IPS-18c (cell line): Measurements from ENCODE around the gene PCDHA8.
"Not testable (repeated sequence)": the region's sequence is repeated elsewhere in the genome, so short reads cannot be mapped to it uniquely, and the experiment has no call there.

Source experiments
- H3K4me3 ChIP-seq: 2 replicates; pipeline ENCODE4 v1.7.0; 2013; ENCODE audit warnings: low read depth, mild to moderate bottlenecking, low read length, moderate library complexity; ENCODE audit not compliant: insufficient read depth
- H3K9me3 ChIP-seq: one replicate; pipeline ENCODE4 v1.6.1; 2013; ENCODE audit warnings: mild to moderate bottlenecking, low read length, moderate library complexity; ENCODE audit not compliant: control insufficient read depth, insufficient read depth

PCDHA8 gene

GRCh38 chr5:140857177-140857986 is 16.4 kb downstream of the PCDHA8 start:
- Histone ChIP-seq H3K4me3 (no peak overlapping the region), H3K9me3 (peaks cover 3% of the 10 kb centered on the region)

- Histone ChIP-seq H3K9me3 (peaks cover 3% of the 10 kb centered on the region), H3K4me3 (no peak overlapping the region)
These were observed 16.9 kb downstream of the PCDHA8 start for GRCh38 chr5:140857987-140858240.

DNA sequence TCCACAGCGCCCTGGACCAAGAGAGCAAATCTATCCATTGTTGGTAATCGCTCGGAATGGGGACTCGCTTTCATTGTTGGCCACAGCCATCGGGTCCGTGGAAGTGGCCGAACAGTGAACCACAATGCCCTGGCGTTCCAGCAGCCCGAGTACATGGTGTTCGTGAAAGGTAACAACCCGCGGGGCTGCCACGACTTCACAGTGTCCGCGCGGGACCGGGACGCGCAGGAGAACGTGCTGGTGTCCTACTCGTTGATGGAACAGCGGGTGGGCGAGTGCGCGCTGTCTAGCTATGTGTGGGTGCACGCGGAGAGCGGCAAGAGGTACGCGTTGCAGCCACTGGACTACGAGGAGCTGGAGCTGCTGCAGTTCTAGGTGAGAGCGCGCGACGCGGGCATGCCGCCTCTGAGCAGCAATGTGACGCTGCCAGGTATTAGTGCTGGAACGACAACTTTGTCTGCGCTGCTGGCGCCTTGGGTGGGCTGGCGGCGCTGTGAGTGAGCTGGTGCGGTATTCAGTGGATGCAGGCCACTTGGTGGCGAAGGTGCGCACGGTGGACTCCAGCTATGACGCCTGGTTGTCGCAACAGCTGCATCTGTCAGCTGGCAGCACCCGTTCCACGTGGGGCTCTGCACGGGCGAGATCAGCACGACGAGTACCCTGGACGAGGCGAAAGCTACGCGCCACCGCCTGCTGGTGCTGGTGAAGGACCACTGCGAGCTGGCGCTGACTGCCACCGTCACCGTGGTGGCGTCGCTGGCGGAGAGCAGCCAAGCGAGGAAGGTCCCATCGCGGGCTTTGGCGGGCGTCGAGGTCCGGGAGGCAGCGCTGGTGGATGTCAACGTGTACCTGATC is 21.7 kb downstream of the PCDHA8 start:
- Histone ChIP-seq H3K4me3 (no peak overlapping the region; the same call in 1 of the 2 replicates), H3K9me3 (peaks cover 3% of the 10 kb centered on the region)

- Histone ChIP-seq H3K4me3 (peak within 1 kb of the TSS; percentile 45), H3K9me3 (no peaks in the 10 kb centered on the region)
These were observed 28.0 kb downstream of the PCDHA8 start, which contains the start of gene PCDHA11 for GRCh38 chr5:140868721-140869554. TSS of gene PCDHA11 (plus strand) at chr5:140868957. CDS start at chr5:140869104, 147 bp downstream.

GRCh38 chr5:140869555-140869886 is 28.5 kb downstream of the PCDHA8 start:
- Histone ChIP-seq H3K9me3 (no peaks in the 10 kb centered on the region), H3K4me3 (peak overlapping the region; percentile 45)

GRCh38 chr5:140870221-140871201 is 29.5 kb downstream of the PCDHA8 start:
- Histone ChIP-seq H3K4me3 (no peak overlapping the region), H3K9me3 (no peaks in the 10 kb centered on the region)

- no peaks in the 10 kb centered on the region for H3K9me3 ChIP-seq
These were observed 34.4 kb downstream of the PCDHA8 start, which contains the start of gene PCDHA12 for GRCh38 chr5:140875085-140876065. TSS of gene PCDHA12 (plus strand) at chr5:140875308. CDS start at chr5:140875473, 165 bp downstream.

GRCh38 chr5:140876541-140877261 is 35.7 kb downstream of the PCDHA8 start:
- H3K4me3 ChIP-seq: not testable (repeated sequence)

More at GRCh38 chr5:140875085-140876065, 34.4 kb downstream of the PCDHA8 start, which contains the start of gene PCDHA12:
- H3K4me3 ChIP-seq: peak within 1 kb of the TSS; percentile 47; the same call in 1 of the 2 replicates

GRCh38 chr5:140877262-140877581 is 36.2 kb downstream of the PCDHA8 start:
- H3K4me3 ChIP-seq: no peak overlapping the region
- no peaks in the 10 kb centered on the region for H3K9me3 ChIP-seq

More at GRCh38 chr5:140876541-140877261, 35.7 kb downstream of the PCDHA8 start:
- not testable (repeated sequence) for H3K9me3 ChIP-seq

GRCh38 chr5:140881889-140882590 is 41.1 kb downstream of the PCDHA8 start, which contains the start of gene PCDHA13:
TSS of gene PCDHA13 (plus strand) at chr5:140882124. CDS start at chr5:140882269, 145 bp downstream.
- Histone ChIP-seq H3K4me3 (no peak within 1 kb of the TSS), H3K9me3 (no peaks in the 10 kb centered on the region)

- H3K4me3 ChIP-seq: no peak overlapping the region
These were observed 41.6 kb downstream of the PCDHA8 start for GRCh38 chr5:140882591-140882899.

DNA sequence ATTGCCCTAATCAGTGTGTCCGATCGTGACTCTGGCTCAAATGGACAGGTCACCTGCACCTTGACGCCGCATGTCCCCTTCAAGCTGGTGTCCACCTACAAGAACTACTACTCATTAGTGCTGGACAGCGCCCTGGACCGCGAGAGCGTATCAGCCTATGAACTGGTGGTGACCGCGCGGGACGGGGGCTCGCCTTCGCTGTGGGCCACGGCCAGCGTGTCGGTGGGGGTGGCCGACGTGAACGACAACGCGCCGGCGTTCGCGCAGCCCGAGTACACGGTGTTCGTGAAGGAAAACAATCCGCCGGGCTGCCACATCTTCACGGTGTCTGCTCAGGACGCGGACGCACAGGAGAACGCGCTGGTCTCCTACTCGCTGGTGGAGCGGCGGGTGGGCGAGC is 42.4 kb downstream of the PCDHA8 start:
- Histone ChIP-seq H3K9me3 (no peaks in the 10 kb centered on the region), H3K4me3 (no peak overlapping the region)

More at GRCh38 chr5:140882591-140882899, 41.6 kb downstream of the PCDHA8 start:
- no peaks in the 10 kb centered on the region for H3K9me3 ChIP-seq

GRCh38 chr5:140883927-140884697 is 43.1 kb downstream of the PCDHA8 start:
- H3K9me3 ChIP-seq: no peaks in the 10 kb centered on the region
- H3K4me3 ChIP-seq: no peak overlapping the region
